ENCODE data around the gene KRT23.

KRT23 gene

GRCh38 chr17:40937384-40937819 is at the start of gene KRT23:
Gene KRT23 (minus strand): TSS chr17:40937646. CDS start chr17:40936603, 1,043 bp downstream.
- no peak for DNase-seq (ENCODE audit: low spot score)

- no peak for DNase-seq (ENCODE audit: low spot score)
Observed at GRCh38 chr17:40986920-40987319, 49.5 kb upstream of the KRT23 start.

- no peak for DNase-seq (ENCODE audit: low spot score)
Observed at GRCh38 chr17:40984226-40984625, 46.8 kb upstream of the KRT23 start, which contains the start of gene KRT40. Gene KRT40 (minus strand): TSS chr17:40984326. CDS start chr17:40984273, 53 bp downstream.

GRCh38 chr17:40981115-40981514 is 43.7 kb upstream of the KRT23 start:
- DNase-seq (ENCODE audit: low spot score), result no peak

GRCh38 chr17:40980596-40980995 is 43.1 kb upstream of the KRT23 start:
- DNase-seq (ENCODE audit: low spot score), result no peak

GRCh38 chr17:40980117-40980516 is 42.7 kb upstream of the KRT23 start:
- no peak for DNase-seq (ENCODE audit: low spot score)

GRCh38 chr17:40978575-40979151 is 41.2 kb upstream of the KRT23 start:
- no peak for DNase-seq (ENCODE audit: low spot score)

- no peak for DNase-seq (ENCODE audit: low spot score)
Observed at GRCh38 chr17:40975516-40975915, 38.1 kb upstream of the KRT23 start.

- no peak for DNase-seq (ENCODE audit: low spot score)
Observed at GRCh38 chr17:40974366-40974765, 36.9 kb upstream of the KRT23 start.

GRCh38 chr17:40967582-40967981 is 30.1 kb upstream of the KRT23 start:
- no peak for DNase-seq (ENCODE audit: low spot score)

- DNase-seq (ENCODE audit: low spot score), result no peak
Observed at GRCh38 chr17:40966848-40967247, 29.4 kb upstream of the KRT23 start, which contains the start of gene KRT39. Gene KRT39 (minus strand): TSS chr17:40966948. CDS start chr17:40966856, 92 bp downstream.

- DNase-seq (ENCODE audit: low spot score), result no peak
Observed at GRCh38 chr17:40963838-40964237, 26.4 kb upstream of the KRT23 start.

GRCh38 chr17:40962059-40962561 is 24.7 kb upstream of the KRT23 start:
- no peak for DNase-seq (ENCODE audit: low spot score)

GRCh38 chr17:40961591-40961990 is 24.1 kb upstream of the KRT23 start:
- DNase-seq (ENCODE audit: low spot score), result no peak

GRCh38 chr17:40960144-40960543 is 22.7 kb upstream of the KRT23 start:
- no peak for DNase-seq (ENCODE audit: low spot score)

GRCh38 chr17:40958086-40958953 is 20.9 kb upstream of the KRT23 start:
- DNase-seq (ENCODE audit: low spot score), result no peak

GRCh38 chr17:40956401-40957254 is 19.2 kb upstream of the KRT23 start:
- DNase-seq (ENCODE audit: low spot score), result no peak

- DNase-seq (ENCODE audit: low spot score), result no peak
Observed at GRCh38 chr17:40953881-40954280, 16.4 kb upstream of the KRT23 start.

GRCh38 chr17:40952661-40953060 is 15.2 kb upstream of the KRT23 start:
- no peak for DNase-seq (ENCODE audit: low spot score)

- no peak for DNase-seq (ENCODE audit: low spot score)
Observed at GRCh38 chr17:40952154-40952553, 14.7 kb upstream of the KRT23 start.

- no peak for DNase-seq (ENCODE audit: low spot score)
Observed at GRCh38 chr17:40951011-40951622, 13.7 kb upstream of the KRT23 start.

- no peak for DNase-seq (ENCODE audit: low spot score)
Observed at GRCh38 chr17:40950176-40950575, 12.7 kb upstream of the KRT23 start.

Data from CD4-positive, alpha-beta T cell treated with Interleukin-6 at 100 ng/mL for 8 hours (primary cell).